HL-60 (cell line): ENCODE results near the gene COX11.

Experiments
- DNase-seq, 2 experiments: peaks; one replicate each; pipeline ENCODE4 v3.0.0-alpha.2; 2010 to 2020; ENCODE audit warnings: low read depth in 1 of 2, low spot score in 1 of 2
- H3K27ac ChIP-seq: fragments of 250-450 bp; sonication (Bioruptor Pico); replicated peaks from 2 replicates; pipeline ENCODE4 v1.5.1; 2020; ENCODE audit warnings: mild to moderate bottlenecking, moderate library complexity
- H3K27me3 ChIP-seq: fragments of 250-450 bp; sonication (Bioruptor Pico); 2 replicates; pipeline ENCODE4 v1.5.1; 2021; ENCODE audit warnings: mild to moderate bottlenecking, moderate library complexity; ENCODE audit not compliant: insufficient read depth, poor library complexity, severe bottlenecking
- H3K4me3 ChIP-seq: replicated peaks from 2 replicates; pipeline ENCODE4 v1.5.1; 2011; ENCODE audit warnings: mild to moderate bottlenecking, control low read depth, low read length; ENCODE audit not compliant: insufficient read depth
- CTCF ChIP-seq: IDR thresholded peaks from one replicate; pipeline ENCODE4 v1.5.1; 2011; ENCODE audit warnings: low read length, control low read depth, inconsistent platforms; ENCODE audit not compliant: insufficient read depth
- GABPA ChIP-seq: IDR thresholded peaks from 2 replicates; pipeline ENCODE4 v1.6.1; 2012; ENCODE audit warnings: low read depth
- POLR2AphosphoS5 ChIP-seq: IDR thresholded peaks from 2 replicates; pipeline ENCODE4 v1.6.1; 2012; ENCODE audit warnings: low read depth
- REST ChIP-seq: IDR thresholded peaks from 2 replicates; pipeline ENCODE4 v1.6.1; 2012; ENCODE audit warnings: low read depth; ENCODE audit not compliant: insufficient replicate concordance
- SPI1 ChIP-seq: IDR thresholded peaks from 2 replicates; pipeline ENCODE4 v1.6.1; 2012; ENCODE audit warnings: low read depth, mild to moderate bottlenecking, borderline replicate concordance

Gene COX11

GRCh38 chr17:54932711-54933110, 35.7 kb downstream of the COX11 start:
- Histone ChIP-seq H3K4me3 (no peak overlapping the region), H3K27me3 (no peaks in the 10 kb centered on the region), H3K27ac (no peak overlapping the region)
- TF ChIP-seq CTCF (no peak), POLR2AphosphoS5 (no peak), REST (no peak), GABPA (no peak), SPI1 (no peak)
- no peak for DNase-seq

GRCh38 chr17:54927525-54927924, 40.9 kb downstream of the COX11 start:
- TF ChIP-seq REST (no peak), GABPA (no peak), CTCF (no peak), SPI1 (no peak)
- DNase-seq = no peak
- H3K4me3 ChIP-seq = no peak overlapping the region
- no peaks in the 10 kb centered on the region for H3K27me3 ChIP-seq
- no peak overlapping the region for H3K27ac ChIP-seq

GRCh38 chr17:54924405-54924804, 44.0 kb downstream of the COX11 start:
- Histone ChIP-seq H3K4me3 (no peak overlapping the region), H3K27me3 (no peaks in the 10 kb centered on the region), H3K27ac (no peak overlapping the region)
- DNase-seq = no peak
- TF ChIP-seq SPI1 (no peak), POLR2AphosphoS5 (no peak), GABPA (no peak), REST (no peak), CTCF (no peak)
